Bronchial epithelial cell (primary cell): ENCODE measurements around the gene AMER2. TPM values are rescaled to one million over a fixed set of nuclear protein-coding genes. Genes with fewer than 3 reads are reported as not detected.
"Not testable (repeated sequence)": the region's sequence is repeated elsewhere in the genome, so short reads cannot be mapped to it uniquely, and the experiment has no call there.

Experiments
- DNase-seq: peaks from one replicate; pipeline ENCODE4 v3.0.0-alpha.2; 2010; ENCODE audit warnings: low read depth
- FAIRE-seq: peaks from 2 replicates; lab custom pipeline; 2011; peaks lifted over from hg19 to GRCh38; lab: Jason Lieb, UNC
- H3K27me3 ChIP-seq: 2 replicates; pipeline ENCODE4 v1.5.1; 2011; ENCODE audit warnings: low read length; ENCODE audit not compliant: control insufficient read depth, insufficient read depth
- H3K36me3 ChIP-seq: 2 replicates; pipeline ENCODE4 v1.5.1; 2011; ENCODE audit warnings: low read length; ENCODE audit not compliant: control insufficient read depth, insufficient read depth
- H3K4me3 ChIP-seq: 2 replicates; pipeline ENCODE4 v1.5.1; 2011; ENCODE audit warnings: mild to moderate bottlenecking, low read depth, low read length, control low read depth
- total RNA-seq: library from RNA; depleted of rRNA; stranded (reverse); fragments of >200 nt; gene quantifications from 2 replicates; pipeline ENCODE4 v1.2.1, GENCODE V29; 2014
- TF ChIP-seq, protein P1 (sequence below): IDR thresholded peaks from 2 replicates; pipeline ENCODE4 v1.5.1; 2011; ENCODE audit warnings: mild to moderate bottlenecking, moderate library complexity, low read length, control low read depth, inconsistent platforms; ENCODE audit not compliant: insufficient read depth, severe bottlenecking

AMER2 gene
- total RNA-seq, 1 donor from 2014 or later: not detected

DNA sequence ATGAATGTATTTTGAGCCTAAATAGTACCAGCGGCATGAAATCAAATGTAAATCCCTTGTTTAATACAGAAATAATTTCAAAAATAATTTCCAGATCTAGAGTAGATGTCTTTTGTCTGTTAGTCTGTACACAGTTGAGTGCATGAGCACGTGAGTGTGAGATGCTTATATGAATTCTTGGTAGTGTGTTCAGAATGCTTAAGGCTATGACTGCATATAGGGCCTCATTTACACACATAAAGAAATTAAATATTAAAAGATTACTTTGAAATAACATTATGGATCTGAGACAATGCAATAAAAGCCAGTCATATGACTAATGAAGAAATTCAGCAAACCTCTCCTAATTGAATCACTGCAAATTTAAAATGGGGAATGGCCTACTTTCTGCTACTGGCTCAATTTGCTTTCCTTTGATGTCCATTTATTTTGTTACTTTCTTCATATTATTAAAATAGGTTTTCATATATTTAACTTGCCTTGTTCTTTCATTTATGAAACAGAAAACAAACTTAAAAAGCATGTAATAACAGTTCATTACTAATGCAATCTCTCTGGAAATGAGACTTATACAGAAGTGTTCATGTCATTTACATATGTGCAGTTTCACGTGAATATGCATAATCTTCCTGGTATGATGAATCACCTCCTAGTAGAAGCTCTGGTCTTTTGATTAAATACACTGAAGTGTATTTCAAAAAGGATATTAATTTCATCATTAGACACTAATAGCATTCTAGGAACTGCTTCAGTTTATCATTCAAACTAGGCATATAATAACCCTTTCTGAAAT lies 4.5 kb downstream of the AMER2 start:
- DNase-seq (no peak), FAIRE-seq (no peak)
- peaks cover 28% of the 10 kb centered on the region for H3K27me3 ChIP-seq
- H3K36me3 ChIP-seq: no peaks in the 10 kb centered on the region
- H3K4me3 ChIP-seq: no peak overlapping the region
- TF ChIP-seq, protein P1, sequence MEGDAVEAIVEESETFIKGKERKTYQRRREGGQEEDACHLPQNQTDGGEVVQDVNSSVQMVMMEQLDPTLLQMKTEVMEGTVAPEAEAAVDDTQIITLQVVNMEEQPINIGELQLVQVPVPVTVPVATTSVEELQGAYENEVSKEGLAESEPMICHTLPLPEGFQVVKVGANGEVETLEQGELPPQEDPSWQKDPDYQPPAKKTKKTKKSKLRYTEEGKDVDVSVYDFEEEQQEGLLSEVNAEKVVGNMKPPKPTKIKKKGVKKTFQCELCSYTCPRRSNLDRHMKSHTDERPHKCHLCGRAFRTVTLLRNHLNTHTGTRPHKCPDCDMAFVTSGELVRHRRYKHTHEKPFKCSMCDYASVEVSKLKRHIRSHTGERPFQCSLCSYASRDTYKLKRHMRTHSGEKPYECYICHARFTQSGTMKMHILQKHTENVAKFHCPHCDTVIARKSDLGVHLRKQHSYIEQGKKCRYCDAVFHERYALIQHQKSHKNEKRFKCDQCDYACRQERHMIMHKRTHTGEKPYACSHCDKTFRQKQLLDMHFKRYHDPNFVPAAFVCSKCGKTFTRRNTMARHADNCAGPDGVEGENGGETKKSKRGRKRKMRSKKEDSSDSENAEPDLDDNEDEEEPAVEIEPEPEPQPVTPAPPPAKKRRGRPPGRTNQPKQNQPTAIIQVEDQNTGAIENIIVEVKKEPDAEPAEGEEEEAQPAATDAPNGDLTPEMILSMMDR: no peak

DNA sequence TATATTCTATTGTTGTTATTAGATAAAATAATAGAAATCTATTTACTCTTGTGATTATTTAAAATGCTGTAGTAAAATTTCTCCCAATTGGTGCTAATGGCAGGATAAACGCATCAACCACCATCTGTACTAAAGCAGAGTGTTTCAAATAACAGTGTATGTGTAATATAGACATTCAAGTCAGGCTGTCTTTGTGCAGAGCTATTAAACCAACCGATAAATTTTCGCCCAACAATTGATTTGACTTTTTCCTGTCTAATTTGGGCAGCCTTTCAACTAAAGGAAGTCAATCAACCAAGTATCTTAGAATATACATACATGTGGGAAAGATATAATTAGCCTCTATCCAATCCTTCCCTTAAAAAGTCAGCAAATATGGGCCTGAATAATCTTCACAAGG lies 5.8 kb downstream of the AMER2 start:
- Histone ChIP-seq H3K27me3 (peaks cover 16% of the 10 kb centered on the region), H3K36me3 (no peaks in the 10 kb centered on the region), H3K4me3 (no peak overlapping the region)
- DNase-seq: no peak
- FAIRE-seq: no peak
- TF ChIP-seq, protein P1: no peak

DNA sequence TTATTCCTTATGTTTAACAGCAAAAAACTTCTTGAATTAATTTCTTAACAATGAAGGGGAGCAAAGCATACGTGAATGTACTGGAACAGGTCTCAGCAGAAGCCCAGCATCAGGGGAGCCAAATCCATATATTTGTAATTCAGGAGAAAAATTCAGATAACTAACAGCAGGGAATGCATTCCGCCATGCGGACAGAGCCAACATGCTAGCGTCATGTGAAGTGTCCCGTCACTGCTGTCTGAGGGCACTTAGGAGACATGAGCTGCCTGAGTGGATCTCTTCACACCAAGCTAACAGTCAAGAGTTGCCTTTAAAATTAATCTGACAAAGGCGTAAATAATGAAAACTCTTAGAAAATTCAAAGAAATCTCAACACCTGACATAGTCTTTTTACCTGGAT lies 6.4 kb downstream of the AMER2 start:
- TF ChIP-seq, protein P1: no peak
- H3K36me3 ChIP-seq: no peaks in the 10 kb centered on the region
- no peak overlapping the region for H3K4me3 ChIP-seq
- peaks cover 12% of the 10 kb centered on the region for H3K27me3 ChIP-seq
- no peak for DNase-seq
- FAIRE-seq: no peak

DNA sequence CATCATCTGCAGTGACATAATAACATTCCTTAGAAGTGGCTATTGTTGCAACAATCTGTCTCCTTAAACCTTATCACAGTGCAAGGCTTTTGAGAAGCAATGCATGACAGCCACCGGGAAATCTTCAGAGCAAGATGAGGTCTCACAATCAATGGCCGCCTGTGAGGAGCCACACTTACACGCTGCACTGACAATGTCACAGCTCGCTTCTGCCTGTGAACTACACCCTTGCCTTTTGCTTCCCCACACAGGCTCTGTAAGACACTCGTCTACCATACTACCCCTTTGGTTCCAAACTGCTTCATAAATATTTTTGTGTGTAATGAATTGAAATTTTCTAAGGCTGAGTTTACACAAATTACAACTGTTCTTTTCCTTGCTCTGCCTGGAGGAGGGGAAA lies 6.9 kb downstream of the AMER2 start:
- not testable (repeated sequence) for H3K4me3 ChIP-seq, DNase-seq, H3K27me3 ChIP-seq, H3K36me3 ChIP-seq
- peak; percentile 79 for FAIRE-seq

DNA sequence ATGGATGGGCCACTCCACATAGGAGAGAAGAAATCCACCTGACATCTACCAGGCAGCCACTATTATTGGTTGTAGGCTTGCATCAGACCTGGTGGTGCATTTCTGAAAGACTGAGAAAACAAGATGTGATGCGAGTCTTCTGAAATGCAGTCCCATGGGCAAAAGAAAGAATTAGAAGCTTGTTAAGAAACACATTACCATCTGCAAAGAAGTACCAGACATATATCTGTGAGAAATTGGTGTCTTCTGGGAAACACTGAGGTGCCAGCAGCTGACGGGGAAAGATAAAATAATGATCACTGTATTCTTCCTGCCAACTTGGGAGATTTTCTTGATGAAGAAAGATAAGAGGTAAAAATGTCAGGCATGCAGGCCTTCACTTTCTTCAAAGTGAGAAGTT lies 14.4 kb downstream of the AMER2 start:
- Histone ChIP-seq H3K4me3 (no peak overlapping the region), H3K27me3 (no peaks in the 10 kb centered on the region), H3K36me3 (no peaks in the 10 kb centered on the region)
- TF ChIP-seq, protein P1: no peak
- FAIRE-seq (no peak), DNase-seq (no peak)

DNA sequence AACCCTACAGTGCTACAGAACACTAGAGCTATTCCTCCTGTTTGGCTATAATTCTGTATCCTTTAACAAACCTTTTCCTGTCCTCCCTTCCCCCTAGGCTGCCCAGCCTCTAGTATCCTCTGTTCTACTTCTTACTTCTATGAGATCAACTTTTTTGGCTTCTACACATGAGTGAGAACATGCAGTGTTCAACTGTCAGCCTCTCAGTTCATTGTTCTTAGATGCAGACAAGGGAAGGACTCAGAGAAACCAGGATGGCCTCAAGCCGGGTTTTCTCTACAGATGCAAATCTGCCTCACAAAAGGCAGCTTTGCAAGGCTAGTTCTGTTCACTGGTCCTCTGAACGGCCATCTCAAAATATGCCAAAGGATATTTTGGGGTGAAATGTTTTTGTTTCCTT lies 18.4 kb downstream of the AMER2 start:
- TF ChIP-seq, protein P1: no peak
- no peak for FAIRE-seq
- Histone ChIP-seq H3K27me3 (no peaks in the 10 kb centered on the region), H3K36me3 (no peaks in the 10 kb centered on the region), H3K4me3 (no peak overlapping the region)
- no peak for DNase-seq
